HG03354 (cell line): ENCODE results near the gene CLIP1.
"Not testable (repeated sequence)": the region's sequence is repeated elsewhere in the genome, so short reads cannot be mapped to it uniquely, and the experiment has no call there.

Experiments used
- ATAC-seq: cut with Tn5 transposase; IDR thresholded peaks from one replicate; pipeline ENCODE4 v1.9.1; 2021; ENCODE audit warnings: mild to moderate bottlenecking; ENCODE audit not compliant: unreplicated experiment, poor library complexity, severe bottlenecking

The CLIP1 gene

GRCh38 chr12:122421821-122422729 lies at the start of gene CLIP1:
Gene CLIP1, minus strand, starts transcription at chr12:122422669. Its CDS starts 42,217 bp downstream, at chr12:122380452.
- peak; percentile 63 for ATAC-seq

- no peak for ATAC-seq
Measured at GRCh38 chr12:122471324-122472226, 49.1 kb upstream of the CLIP1 start.

- ATAC-seq = not testable (repeated sequence)
Measured at GRCh38 chr12:122470576-122470975, 48.1 kb upstream of the CLIP1 start.

GRCh38 chr12:122469856-122470255 lies 47.4 kb upstream of the CLIP1 start:
- ATAC-seq = not testable (repeated sequence)

GRCh38 chr12:122467983-122468382 lies 45.5 kb upstream of the CLIP1 start:
- ATAC-seq = no peak

GRCh38 chr12:122464317-122465042 lies 42.0 kb upstream of the CLIP1 start:
- not testable (repeated sequence) for ATAC-seq

GRCh38 chr12:122460641-122461040 lies 38.2 kb upstream of the CLIP1 start:
- ATAC-seq = no peak

GRCh38 chr12:122460061-122460460 lies 37.6 kb upstream of the CLIP1 start:
- ATAC-seq = no peak

- no peak for ATAC-seq
Measured at GRCh38 chr12:122459211-122459610, 36.7 kb upstream of the CLIP1 start.

- no peak for ATAC-seq
Measured at GRCh38 chr12:122458105-122459035, 35.9 kb upstream of the CLIP1 start.

- ATAC-seq = no peak
Measured at GRCh38 chr12:122457627-122458026, 35.2 kb upstream of the CLIP1 start.

- ATAC-seq = no peak
Measured at GRCh38 chr12:122454739-122455138, 32.3 kb upstream of the CLIP1 start.

GRCh38 chr12:122454250-122454721 lies 31.8 kb upstream of the CLIP1 start:
- ATAC-seq = no peak

- ATAC-seq = no peak
Measured at GRCh38 chr12:122452701-122453285, 30.3 kb upstream of the CLIP1 start.

- ATAC-seq = no peak
Measured at GRCh38 chr12:122449317-122449716, 26.8 kb upstream of the CLIP1 start.

GRCh38 chr12:122447825-122448224 lies 25.4 kb upstream of the CLIP1 start:
- not testable (repeated sequence) for ATAC-seq

- not testable (repeated sequence) for ATAC-seq
Measured at GRCh38 chr12:122446390-122446789, 23.9 kb upstream of the CLIP1 start.

- ATAC-seq = not testable (repeated sequence)
Measured at GRCh38 chr12:122444071-122444470, 21.6 kb upstream of the CLIP1 start.
